Neuronal stem cell (in vitro differentiated cells): ENCODE data around the gene ZFP91.

Experiments used
- DNase-seq: peaks from one replicate; pipeline ENCODE4 v3.0.0-alpha.2; 2013; ENCODE audit warnings: low spot score
- H2AFZ ChIP-seq: one replicate; pipeline ENCODE4 v1.6.1; 2013; ENCODE audit warnings: mild to moderate bottlenecking, low read length, inconsistent platforms
- H2AK5ac ChIP-seq: 2 replicates; pipeline ENCODE4 v1.6.1; 2013; ENCODE audit warnings: low read depth, mild to moderate bottlenecking, inconsistent platforms, low read length, moderate library complexity, mixed read lengths
- H2BK120ac ChIP-seq: 2 replicates; pipeline ENCODE4 v1.6.1; 2013; ENCODE audit warnings: low read depth, mild to moderate bottlenecking, inconsistent platforms, low read length, moderate library complexity, mixed read lengths
- H2BK12ac ChIP-seq: one replicate; pipeline ENCODE4 v1.6.1; 2013; ENCODE audit warnings: low read length, inconsistent platforms
- H2BK15ac ChIP-seq: 2 replicates; pipeline ENCODE4 v1.6.1; 2013; ENCODE audit warnings: mild to moderate bottlenecking, low read length, inconsistent platforms, mixed read lengths
- H2BK5ac ChIP-seq: one replicate; pipeline ENCODE4 v1.6.1; 2013; ENCODE audit warnings: inconsistent platforms, mild to moderate bottlenecking, low read length, moderate library complexity
- H3K14ac ChIP-seq: one replicate; pipeline ENCODE4 v1.6.1; 2013; ENCODE audit warnings: low read length, inconsistent platforms
- H3K18ac ChIP-seq: 2 replicates; pipeline ENCODE4 v1.6.1; 2013; ENCODE audit warnings: low read length, inconsistent platforms
- H3K23ac ChIP-seq: 2 replicates; pipeline ENCODE4 v1.6.1; 2013; ENCODE audit warnings: low read depth, mild to moderate bottlenecking, mixed read lengths, low read length, inconsistent platforms; ENCODE audit not compliant: poor library complexity
- H3K27ac ChIP-seq: replicated peaks from 3 replicates; pipeline ENCODE4 v1.5.1; 2013; ENCODE audit warnings: low read length, inconsistent platforms
- H3K27me3 ChIP-seq, 3 experiments: 2 replicates each; pipeline ENCODE4 v1.6.1; 2013; ENCODE audit warnings: low read length in 3 of 3, mild to moderate bottlenecking in 2 of 3, inconsistent platforms in 1 of 3, low read depth in 1 of 3, mixed read lengths in 1 of 3, moderate library complexity in 1 of 3; ENCODE audit not compliant: control insufficient read depth in 3 of 3, insufficient read depth in 3 of 3
- H3K36me3 ChIP-seq, 2 donors: replicated peaks in 1 of 2; 2 replicates each; pipeline ENCODE4 v1.6.1; 2013; ENCODE audit warnings: low read length in 2 of 2; ENCODE audit not compliant: control insufficient read depth in 2 of 2, insufficient read depth in 2 of 2
- H3K4ac ChIP-seq: 2 replicates; pipeline ENCODE4 v1.6.1; 2013; ENCODE audit warnings: inconsistent platforms, mild to moderate bottlenecking, low read length, moderate library complexity
- H3K4me1 ChIP-seq, 2 donors: 1 replicate in 1 of 2; 2 replicates in 1 of 2; pipeline ENCODE4 v1.6.1; 2013; ENCODE audit warnings: low read length in 2 of 2, low read depth in 1 of 2; ENCODE audit not compliant: control insufficient read depth in 2 of 2, insufficient read depth in 1 of 2
- H3K4me2 ChIP-seq: one replicate; pipeline ENCODE4 v1.6.1; 2013; ENCODE audit warnings: mild to moderate bottlenecking, low read length, inconsistent platforms; ENCODE audit not compliant: insufficient read depth, poor library complexity, severe bottlenecking
- H3K4me3 ChIP-seq, 2 donors: 2 replicates each; pipeline ENCODE4 v1.5.1; 2013; ENCODE audit warnings: low read length in 2 of 2, mild to moderate bottlenecking in 2 of 2, inconsistent platforms in 1 of 2, moderate library complexity in 1 of 2
- H3K79me1 ChIP-seq: one replicate; pipeline ENCODE4 v1.6.1; 2013; ENCODE audit warnings: low read depth, mild to moderate bottlenecking, inconsistent platforms, low read length, moderate library complexity
- H3K9ac ChIP-seq: one replicate; pipeline ENCODE4 v1.6.1; 2013; ENCODE audit warnings: mild to moderate bottlenecking, low read depth, low read length, inconsistent platforms; ENCODE audit not compliant: poor library complexity
- H3K9me3 ChIP-seq, 2 donors: replicated peaks in 1 of 2; 2 replicates each; pipeline versions ENCODE3 to v1.6.1; 2013; ENCODE audit warnings: low read length in 2 of 2, mild to moderate bottlenecking in 2 of 2, inconsistent platforms in 1 of 2, low read depth in 1 of 2, mixed read lengths in 1 of 2, moderate library complexity in 1 of 2; ENCODE audit not compliant: control insufficient read depth in 2 of 2, insufficient read depth in 1 of 2
- H4K8ac ChIP-seq: one replicate; pipeline ENCODE4 v1.6.1; 2013; ENCODE audit warnings: low read depth, mild to moderate bottlenecking, inconsistent platforms, low read length, moderate library complexity
- H4K91ac ChIP-seq: one replicate; pipeline ENCODE4 v1.6.1; 2013; ENCODE audit warnings: low read length, low read depth, mild to moderate bottlenecking, inconsistent platforms; ENCODE audit not compliant: poor library complexity
- WGBS, 2 donors: extraction: QIAGEN DNeasy Blood & Tissue Kit; methylation state at CpG; one replicate each; pipeline ENCODE4 v1.1.7; 2013; ENCODE audit warnings: missing lambda C conversion rate in 2 of 2, mixed read lengths in 1 of 2; ENCODE audit not compliant: insufficient read length in 2 of 2, insufficient replicate concordance in 1 of 2; ENCODE audit errors: extremely low coverage in 2 of 2; 5-methylcytosine and 5-hydroxymethylcytosine counted together

ZFP91 gene

DNA sequence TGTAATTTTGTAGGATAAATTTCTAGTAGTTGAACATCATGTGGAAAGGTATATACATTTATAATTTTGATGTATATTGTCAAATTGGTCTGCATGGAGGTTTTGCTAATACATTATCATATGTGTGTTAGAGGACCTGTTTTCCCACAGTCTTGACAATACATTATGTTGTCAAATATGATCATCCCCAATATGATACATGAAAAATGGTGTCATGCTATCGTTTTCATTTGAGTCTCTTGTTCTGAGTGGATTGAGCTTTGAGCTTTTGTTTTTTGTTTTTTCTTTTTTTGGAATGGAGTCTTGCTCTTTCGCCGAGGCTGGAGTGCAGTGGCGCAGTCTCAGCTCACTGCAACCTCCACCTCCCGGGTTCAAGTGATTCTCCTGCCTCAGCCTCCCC lies 29.5 kb downstream of the ZFP91 start:
- Histone ChIP-seq H3K27me3 (no peaks in the 10 kb centered on the region), H2AFZ (no peak overlapping the region), H2BK5ac (no peak overlapping the region), H3K9ac (no peak overlapping the region), H2BK15ac (no peak overlapping the region), H4K91ac (no peak overlapping the region), H3K4me1 (no peaks in the 10 kb centered on the region), H4K8ac (no peak overlapping the region), H3K23ac (no peak overlapping the region), H3K14ac (no peak overlapping the region), H3K9me3 (no peaks in the 10 kb centered on the region), H3K4me2 (no peak overlapping the region), H2BK120ac (no peak overlapping the region), H3K4ac (no peak overlapping the region), H3K4me3 (no peak overlapping the region), H2AK5ac (no peak overlapping the region), H3K18ac (no peak overlapping the region), H2BK12ac (no peak overlapping the region), H3K79me1 (peaks cover 4% of the 10 kb centered on the region), H3K36me3 (peaks cover 12 to 48% of the 10 kb centered on the region in 2 donors), H3K27ac (no peak overlapping the region)
- WGBS, 2 donors = no CpG with 5 or more reads among the region's 5 CpGs
- DNase-seq = no peak

DNA sequence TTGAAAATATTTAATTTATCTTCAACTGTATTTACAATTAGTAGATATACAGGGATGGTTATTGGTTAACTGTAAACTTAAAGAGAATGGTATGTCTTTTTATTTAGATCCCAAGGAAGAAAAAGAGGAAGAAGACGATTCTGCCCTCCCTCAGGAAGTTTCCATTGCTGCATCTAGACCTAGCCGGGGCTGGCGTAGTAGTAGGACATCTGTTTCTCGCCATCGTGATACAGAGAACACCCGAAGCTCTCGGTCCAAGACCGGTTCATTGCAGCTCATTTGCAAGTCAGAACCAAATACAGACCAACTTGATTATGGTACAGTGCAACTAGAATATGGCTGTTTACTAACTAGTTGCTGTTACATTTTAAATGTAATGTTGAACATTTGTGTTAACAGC lies 30.9 kb downstream of the ZFP91 start:
- H2AK5ac ChIP-seq = no peak overlapping the region
- no peak overlapping the region for H3K23ac ChIP-seq
- H3K4me2 ChIP-seq = no peak overlapping the region
- H3K9me3 ChIP-seq = no peaks in the 10 kb centered on the region
- no peak overlapping the region for H3K9ac ChIP-seq
- no peak overlapping the region for H3K27ac ChIP-seq
- H3K4ac ChIP-seq = no peak overlapping the region
- H3K36me3 ChIP-seq = peaks cover 15 to 62% of the 10 kb centered on the region in 2 donors
- H3K14ac ChIP-seq = no peak overlapping the region
- no peak overlapping the region for H4K8ac ChIP-seq
- H2BK12ac ChIP-seq = no peak overlapping the region
- no peak overlapping the region for H3K4me3 ChIP-seq
- H2BK15ac ChIP-seq = no peak overlapping the region
- WGBS, 2 donors = no CpG with 5 or more reads among the region's 8 CpGs
- no peak overlapping the region for H4K91ac ChIP-seq
- no peak overlapping the region for H3K18ac ChIP-seq
- H2BK120ac ChIP-seq = no peak overlapping the region
- H3K27me3 ChIP-seq = no peaks in the 10 kb centered on the region
- H2BK5ac ChIP-seq = no peak overlapping the region
- no peak for DNase-seq
- no peak overlapping the region for H2AFZ ChIP-seq
- H3K79me1 ChIP-seq = peaks cover 2% of the 10 kb centered on the region
- H3K4me1 ChIP-seq = no peaks in the 10 kb centered on the region

DNA sequence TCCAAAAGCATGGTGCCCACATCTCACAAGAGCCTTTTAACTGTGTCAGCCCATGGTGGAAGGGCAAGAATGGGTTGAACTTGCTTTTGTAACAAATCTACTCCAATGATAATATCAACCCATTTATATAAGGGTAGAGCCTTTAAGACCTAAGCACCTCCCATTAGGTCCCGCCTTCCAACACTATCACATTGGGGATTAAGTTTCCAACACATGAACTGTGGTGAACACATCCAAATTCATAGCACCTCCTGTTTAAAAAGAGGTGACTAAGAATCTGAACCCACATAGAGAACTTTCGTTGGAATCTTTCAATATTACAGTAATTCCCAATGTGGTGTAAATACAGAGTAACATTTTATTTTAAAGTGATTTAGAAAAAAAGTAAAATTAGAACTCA lies 34.4 kb downstream of the ZFP91 start:
- H3K36me3 ChIP-seq = peaks cover 29 to 92% of the 10 kb centered on the region in 2 donors
- no peak overlapping the region for H2BK5ac ChIP-seq
- no peak overlapping the region for H2BK12ac ChIP-seq
- no peaks in the 10 kb centered on the region for H3K27me3 ChIP-seq
- no peak overlapping the region for H2BK120ac ChIP-seq
- H3K4ac ChIP-seq = no peak overlapping the region
- H3K18ac ChIP-seq = no peak overlapping the region
- no peak overlapping the region for H3K23ac ChIP-seq
- no peak overlapping the region for H2AFZ ChIP-seq
- no peak overlapping the region for H3K4me2 ChIP-seq
- H3K4me1 ChIP-seq = no peaks in the 10 kb centered on the region
- H4K91ac ChIP-seq = no peak overlapping the region
- no CpG with 5 or more reads among the region's 2 CpGs for WGBS, 2 donors
- H4K8ac ChIP-seq = no peak overlapping the region
- H3K9me3 ChIP-seq = no peaks in the 10 kb centered on the region
- DNase-seq = no peak
- H3K9ac ChIP-seq = no peak overlapping the region
- H3K79me1 ChIP-seq = peaks cover 2% of the 10 kb centered on the region
- no peak overlapping the region for H3K14ac ChIP-seq
- no peak overlapping the region for H3K27ac ChIP-seq
- no peak overlapping the region for H2BK15ac ChIP-seq
- H2AK5ac ChIP-seq = no peak overlapping the region
- H3K4me3 ChIP-seq = no peak overlapping the region

DNA sequence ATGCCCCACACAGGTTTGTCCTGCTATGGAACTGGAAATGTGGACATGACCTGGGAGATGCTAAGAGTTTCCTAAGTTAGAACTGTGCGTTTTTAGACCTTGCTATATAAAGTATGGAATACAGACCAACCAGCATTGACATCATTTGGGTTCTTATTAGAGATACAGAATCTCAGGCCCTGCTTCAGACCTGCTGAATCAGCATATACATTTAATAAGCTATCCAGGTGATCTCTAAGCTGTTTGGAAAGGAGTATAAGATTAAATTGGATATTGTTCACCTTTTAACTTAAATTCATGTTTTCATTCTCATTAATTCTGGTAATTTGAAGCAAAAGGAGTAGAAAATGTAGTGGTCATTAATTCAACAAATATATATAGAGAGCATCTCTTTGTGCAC lies 36.7 kb downstream of the ZFP91 start:
- H3K9me3 ChIP-seq = no peaks in the 10 kb centered on the region
- H3K23ac ChIP-seq = no peak overlapping the region
- H3K4me2 ChIP-seq = no peak overlapping the region
- H3K4me3 ChIP-seq = no peak overlapping the region
- WGBS, 2 donors = no CpG with 5 or more reads among the region's 1 CpG
- no peak overlapping the region for H3K4ac ChIP-seq
- no peak overlapping the region for H3K9ac ChIP-seq
- H2BK120ac ChIP-seq = no peak overlapping the region
- H2BK5ac ChIP-seq = no peak overlapping the region
- no peaks in the 10 kb centered on the region for H3K27me3 ChIP-seq
- no peaks in the 10 kb centered on the region for H3K79me1 ChIP-seq
- no peak overlapping the region for H2AK5ac ChIP-seq
- no peak overlapping the region for H4K91ac ChIP-seq
- H2BK15ac ChIP-seq = no peak overlapping the region
- H2AFZ ChIP-seq = no peak overlapping the region
- H4K8ac ChIP-seq = no peak overlapping the region
- no peaks in the 10 kb centered on the region for H3K4me1 ChIP-seq
- H3K14ac ChIP-seq = no peak overlapping the region
- H3K27ac ChIP-seq = no peak overlapping the region
- no peak for DNase-seq
- H3K18ac ChIP-seq = no peak overlapping the region
- peaks cover 25 to 100% of the 10 kb centered on the region in 2 donors for H3K36me3 ChIP-seq
- no peak overlapping the region for H2BK12ac ChIP-seq
